CD14-positive monocyte (primary cell): ENCODE measurements around the gene CCDC149. TPM values are rescaled to one million over a fixed set of nuclear protein-coding genes. Genes with fewer than 3 reads are reported as not detected.

Experiments
- DNase-seq, 3 donors: peaks; one replicate each; pipeline ENCODE4 v3.0.0-alpha.2; 2011 to 2022
- H2AFZ ChIP-seq: 2 replicates; pipeline ENCODE4 v1.6.0; 2012; ENCODE audit warnings: mild to moderate bottlenecking, low read depth, low read length, inconsistent platforms; ENCODE audit not compliant: insufficient read depth, poor library complexity, severe bottlenecking
- H3K27ac ChIP-seq, 2 donors: 1 replicate in 1 of 2; 2 replicates in 1 of 2; pipeline ENCODE4 v1.5.1; 2012 to 2013; ENCODE audit warnings: low read length in 2 of 2, control low read depth in 1 of 2, inconsistent platforms in 1 of 2, low read depth in 1 of 2, mild to moderate bottlenecking in 1 of 2
- H3K27me3 ChIP-seq, 2 donors: one replicate each; pipeline versions ENCODE4 v1.6.0 to v1.6.1; 2011 to 2013; ENCODE audit warnings: low read length in 2 of 2; ENCODE audit not compliant: control insufficient read depth in 2 of 2, insufficient read depth in 2 of 2
- H3K36me3 ChIP-seq, 2 donors: replicated peaks in 1 of 2; 1 replicate in 1 of 2; 2 replicates in 1 of 2; pipeline versions ENCODE4 v1.5.1 to v1.6.1; 2012 to 2013; ENCODE audit warnings: low read length in 2 of 2, control low read depth in 1 of 2, inconsistent platforms in 1 of 2, mild to moderate bottlenecking in 1 of 2; ENCODE audit not compliant: insufficient read depth in 2 of 2, control insufficient read depth in 1 of 2
- H3K4me1 ChIP-seq, 2 donors: 1 replicate in 1 of 2; 2 replicates in 1 of 2; pipeline versions ENCODE4 v1.5.1 to v1.6.1; 2012 to 2013; ENCODE audit warnings: low read length in 2 of 2, control low read depth in 1 of 2, inconsistent platforms in 1 of 2, mild to moderate bottlenecking in 1 of 2, moderate library complexity in 1 of 2; ENCODE audit not compliant: insufficient read depth in 2 of 2, control insufficient read depth in 1 of 2
- H3K4me2 ChIP-seq: replicated peaks from 2 replicates; pipeline ENCODE3; 2012; ENCODE audit warnings: low read length, moderate library complexity, mild to moderate bottlenecking; ENCODE audit not compliant: poor library complexity, severe bottlenecking; ENCODE audit errors: extremely low read depth
- H3K4me3 ChIP-seq, 3 experiments: fragments of 200-600 bp in 1 of 3; sonication (generic) in 1 of 3; replicated peaks in 1 of 3; 1 replicate in 2 of 3; 2 replicates in 1 of 3; pipeline ENCODE4 v1.5.1; 2011 to 2013; ENCODE audit warnings: low read length in 3 of 3, mild to moderate bottlenecking in 3 of 3, control low read depth in 2 of 3, low read depth in 2 of 3, inconsistent platforms in 1 of 3, moderate library complexity in 1 of 3
- H3K79me2 ChIP-seq: 2 replicates; pipeline ENCODE4 v1.6.0; 2012; ENCODE audit warnings: mild to moderate bottlenecking, control low read depth, inconsistent platforms, low read length, moderate library complexity; ENCODE audit not compliant: insufficient read depth
- H3K9ac ChIP-seq: 2 replicates; pipeline ENCODE4 v1.6.0; 2017; ENCODE audit warnings: low read length, mild to moderate bottlenecking; ENCODE audit not compliant: insufficient read depth, poor library complexity, severe bottlenecking
- H3K9me3 ChIP-seq, 2 donors: replicated peaks in 1 of 2; 1 replicate in 1 of 2; 2 replicates in 1 of 2; pipeline versions ENCODE4 v1.5.1 to v1.6.1; 2012 to 2013; ENCODE audit warnings: low read length in 2 of 2, control low read depth in 1 of 2; ENCODE audit not compliant: control insufficient read depth in 1 of 2, insufficient read depth in 1 of 2
- H4K20me1 ChIP-seq: 2 replicates; pipeline ENCODE4 v1.6.0; 2012; ENCODE audit warnings: mild to moderate bottlenecking, low read length, control low read depth, moderate library complexity; ENCODE audit not compliant: insufficient read depth
- H3K27ac Mint-ChIP-seq, 7 donors: one replicate each; pipeline ENCODE4 v1.8.0; 2020; ENCODE audit warnings: mild to moderate bottlenecking in 7 of 7, mixed read lengths in 7 of 7, moderate library complexity in 6 of 7, inconsistent platforms in 2 of 7
- H3K27me3 Mint-ChIP-seq, 3 donors: one replicate each; pipeline ENCODE4 v1.8.0; 2021 to 2022; ENCODE audit warnings: low read depth in 3 of 3, mild to moderate bottlenecking in 3 of 3, mixed read lengths in 3 of 3, moderate library complexity in 3 of 3, inconsistent platforms in 1 of 3
- H3K36me3 Mint-ChIP-seq, 2 donors: one replicate each; pipeline ENCODE4 v1.8.0; 2020; ENCODE audit warnings: mixed read lengths in 2 of 2, inconsistent platforms in 1 of 2, mild to moderate bottlenecking in 1 of 2
- H3K4me1 Mint-ChIP-seq: one replicate; pipeline ENCODE4 v1.8.0; 2020; ENCODE audit warnings: mild to moderate bottlenecking, mixed read lengths
- H3K4me3 Mint-ChIP-seq, 2 donors: one replicate each; pipeline ENCODE4 v1.8.0; 2020; ENCODE audit warnings: mild to moderate bottlenecking in 2 of 2, mixed read lengths in 2 of 2, moderate library complexity in 1 of 2
- H3K9me3 Mint-ChIP-seq, 7 donors: one replicate each; pipeline ENCODE4 v1.8.0; 2020 to 2022; ENCODE audit warnings: mixed read lengths in 7 of 7, mild to moderate bottlenecking in 6 of 7, moderate library complexity in 6 of 7, inconsistent platforms in 2 of 7
- WGBS: methylation state at CpG from one replicate; pipeline ENCODE4 v1.1.5; 2013; ENCODE audit warnings: missing lambda C conversion rate; ENCODE audit not compliant: insufficient coverage; 5-methylcytosine and 5-hydroxymethylcytosine counted together
- intact Hi-C, 2 donors: fragments of 100-400 bp; cut with micrococcal nuclease; formaldehyde crosslinking; loops; one replicate each; pipeline versions ENCODE4 v1.15.0 to v1.15.1; 2023
- polyA plus RNA-seq, 3 donors: library from polyadenylated mRNA; depleted of rRNA in 1 of 3; unstranded in 2 of 3; stranded (reverse) in 1 of 3; fragments of 300-500 nt in 2 of 3; fragments of >200 nt in 1 of 3; fragmentation: Illumina TruSeq in 2 of 3; gene quantifications; 1 replicate in 2 of 3; 2 replicates in 1 of 3; pipeline ENCODE4 v1.2.3, GENCODE V29; 2012 to 2021
- TF ChIP-seq, protein P1 (sequence below): fragments of 200-600 bp; IDR thresholded peaks from one replicate; pipeline ENCODE4 v1.8.0; 2022; ENCODE audit warnings: antibody characterized with exemption, mild to moderate bottlenecking

Gene CCDC149
- polyA plus RNA-seq, 3 donors = 5.5 to 15.8 (median 14.9) TPM

DNA sequence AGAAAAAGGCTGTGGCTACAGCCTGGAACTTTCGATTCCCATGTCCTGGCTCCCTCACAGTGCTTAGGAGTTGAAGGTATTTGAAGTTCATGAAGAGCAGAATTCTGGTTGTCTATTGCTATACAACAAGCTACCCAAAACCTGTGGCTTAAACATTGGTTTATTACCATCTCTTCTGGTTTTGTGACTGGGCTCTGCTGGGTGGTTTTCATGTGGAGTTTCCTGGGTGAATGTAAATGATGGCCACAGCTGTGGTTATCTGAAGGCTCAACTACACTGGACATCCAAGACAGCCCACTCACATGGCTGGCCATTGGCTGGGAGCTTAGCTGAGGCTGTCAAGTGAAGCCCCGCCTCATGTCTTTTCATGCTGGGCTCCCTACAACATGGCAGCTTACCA, 7.2 kb upstream of the CCDC149 start:
- Mint-ChIP-seq H3K36me3 (no peaks in the 10 kb centered on the region), H3K4me3 (no peak overlapping the region), H3K27ac (no peak overlapping the region), H3K27me3 (peaks cover 0 to 3% (median 0%) of the 10 kb centered on the region in 3 donors), H3K9me3 (peaks cover 0 to 17% (median 7%) of the 10 kb centered on the region in 7 donors), H3K4me1 (peaks cover 5% of the 10 kb centered on the region)
- H3K9me3 ChIP-seq = peaks cover 0 to 6% of the 10 kb centered on the region in 2 donors
- DNase-seq = no peak
- H3K79me2 ChIP-seq = no peaks in the 10 kb centered on the region
- H3K4me3 ChIP-seq = no peak overlapping the region
- intact Hi-C loops = no loop called here
- H3K27me3 ChIP-seq = no peaks in the 10 kb centered on the region
- H2AFZ ChIP-seq = no peak overlapping the region
- H3K9ac ChIP-seq = no peak overlapping the region
- H3K36me3 ChIP-seq = no peaks in the 10 kb centered on the region
- 86% methylated on average over 1 of the region's 2 CpGs for WGBS
- no peaks in the 10 kb centered on the region for H4K20me1 ChIP-seq
- no peak overlapping the region for H3K4me2 ChIP-seq
- H3K27ac ChIP-seq = no peak overlapping the region
- no peaks in the 10 kb centered on the region for H3K4me1 ChIP-seq
- TF ChIP-seq, protein P1, sequence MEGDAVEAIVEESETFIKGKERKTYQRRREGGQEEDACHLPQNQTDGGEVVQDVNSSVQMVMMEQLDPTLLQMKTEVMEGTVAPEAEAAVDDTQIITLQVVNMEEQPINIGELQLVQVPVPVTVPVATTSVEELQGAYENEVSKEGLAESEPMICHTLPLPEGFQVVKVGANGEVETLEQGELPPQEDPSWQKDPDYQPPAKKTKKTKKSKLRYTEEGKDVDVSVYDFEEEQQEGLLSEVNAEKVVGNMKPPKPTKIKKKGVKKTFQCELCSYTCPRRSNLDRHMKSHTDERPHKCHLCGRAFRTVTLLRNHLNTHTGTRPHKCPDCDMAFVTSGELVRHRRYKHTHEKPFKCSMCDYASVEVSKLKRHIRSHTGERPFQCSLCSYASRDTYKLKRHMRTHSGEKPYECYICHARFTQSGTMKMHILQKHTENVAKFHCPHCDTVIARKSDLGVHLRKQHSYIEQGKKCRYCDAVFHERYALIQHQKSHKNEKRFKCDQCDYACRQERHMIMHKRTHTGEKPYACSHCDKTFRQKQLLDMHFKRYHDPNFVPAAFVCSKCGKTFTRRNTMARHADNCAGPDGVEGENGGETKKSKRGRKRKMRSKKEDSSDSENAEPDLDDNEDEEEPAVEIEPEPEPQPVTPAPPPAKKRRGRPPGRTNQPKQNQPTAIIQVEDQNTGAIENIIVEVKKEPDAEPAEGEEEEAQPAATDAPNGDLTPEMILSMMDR = no peak

DNA sequence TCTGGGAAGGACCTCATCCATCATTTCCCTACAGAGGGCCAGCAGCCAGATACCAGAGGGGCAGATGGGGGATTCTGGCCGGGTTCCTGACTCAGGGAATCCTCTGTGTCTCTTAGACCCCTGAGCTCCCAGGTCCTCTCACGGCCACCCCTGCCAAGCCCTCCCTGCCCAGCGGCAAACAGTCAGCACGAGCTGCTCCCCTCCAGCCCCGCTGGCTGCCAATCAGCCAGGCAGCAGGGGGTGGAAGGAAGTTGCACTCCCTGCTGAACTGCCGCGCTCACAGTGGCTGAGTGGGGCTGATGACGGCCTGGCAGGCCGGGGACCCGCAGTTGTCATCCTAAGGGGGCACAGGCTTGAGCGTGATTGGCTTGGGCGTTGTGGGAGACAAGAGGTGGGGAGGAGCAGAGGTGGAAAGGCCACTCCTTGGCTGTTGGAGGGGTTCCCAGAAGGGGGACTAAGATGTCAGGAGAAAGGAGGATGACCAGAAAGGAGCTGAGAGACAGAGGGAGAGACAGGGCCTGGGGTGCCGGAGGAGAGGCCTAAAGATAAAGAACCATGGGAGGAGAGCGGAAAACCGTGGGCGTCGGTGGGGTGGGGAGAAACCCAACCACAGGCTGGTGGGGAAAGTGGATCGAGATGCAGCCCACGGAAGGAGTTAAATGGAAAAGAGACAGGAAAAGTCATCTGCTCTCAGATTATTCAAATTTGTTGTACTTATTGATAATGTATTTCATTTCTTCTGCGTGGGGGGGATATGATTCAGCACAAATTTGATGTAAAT, 4.4 kb upstream of the CCDC149 start:
- Histone ChIP-seq H3K4me2 (no peak overlapping the region), H3K9ac (no peak overlapping the region), H3K4me1 (peaks cover 9 to 12% of the 10 kb centered on the region in 2 donors), H2AFZ (no peak overlapping the region), H3K9me3 (peaks cover 0 to 6% of the 10 kb centered on the region in 2 donors), H4K20me1 (no peaks in the 10 kb centered on the region), H3K27me3 (no peaks in the 10 kb centered on the region), H3K27ac (no peak overlapping the region), H3K36me3 (no peaks in the 10 kb centered on the region), H3K79me2 (no peaks in the 10 kb centered on the region), H3K4me3 (no peak overlapping the region)
- H3K4me3 Mint-ChIP-seq = no peak overlapping the region
- 81% methylated on average over 14 of the region's 20 CpGs for WGBS
- H3K4me1 Mint-ChIP-seq = peaks cover 10% of the 10 kb centered on the region
- TF ChIP-seq, protein P1 = no peak
- peak overlapping the region in 2 of 7 donors; percentile 60 for H3K27ac Mint-ChIP-seq
- H3K9me3 Mint-ChIP-seq = peaks cover 0 to 20% (median 7%) of the 10 kb centered on the region in 7 donors
- H3K36me3 Mint-ChIP-seq = peaks cover 0 to 2% of the 10 kb centered on the region in 2 donors
- no peak for DNase-seq
- peaks cover 0 to 3% (median 2%) of the 10 kb centered on the region in 3 donors for H3K27me3 Mint-ChIP-seq
- intact Hi-C loops = loop anchor here in 1 of 2 donors (10.0 kb wide), 1 partner anchor 58 kb away; no protein-coding TSS in a partner anchor
